Stimulated activated naive CD8-positive, alpha-beta T cell treated with anti-CD3 and anti-CD28 coated beads, Interleukin-15, Interleukin-2, amounts not matched to agents 100 U/mL and 50 U/mL, for 24 hours (primary cell): Measurements from ENCODE around the gene RNASE7.
A peak's percentile ranks its signal among the peaks of the same experiment; 100 is the strongest.

ENCODE experiments used
- ATAC-seq: fragments of 150-1000 bp; cut with Tn5 transposase; one replicate; pipeline ENCODE4 v1.10.0; 2021
- DNase-seq: peaks from one replicate; pipeline ENCODE4 v3.0.0; 2021

The RNASE7 gene

DNA sequence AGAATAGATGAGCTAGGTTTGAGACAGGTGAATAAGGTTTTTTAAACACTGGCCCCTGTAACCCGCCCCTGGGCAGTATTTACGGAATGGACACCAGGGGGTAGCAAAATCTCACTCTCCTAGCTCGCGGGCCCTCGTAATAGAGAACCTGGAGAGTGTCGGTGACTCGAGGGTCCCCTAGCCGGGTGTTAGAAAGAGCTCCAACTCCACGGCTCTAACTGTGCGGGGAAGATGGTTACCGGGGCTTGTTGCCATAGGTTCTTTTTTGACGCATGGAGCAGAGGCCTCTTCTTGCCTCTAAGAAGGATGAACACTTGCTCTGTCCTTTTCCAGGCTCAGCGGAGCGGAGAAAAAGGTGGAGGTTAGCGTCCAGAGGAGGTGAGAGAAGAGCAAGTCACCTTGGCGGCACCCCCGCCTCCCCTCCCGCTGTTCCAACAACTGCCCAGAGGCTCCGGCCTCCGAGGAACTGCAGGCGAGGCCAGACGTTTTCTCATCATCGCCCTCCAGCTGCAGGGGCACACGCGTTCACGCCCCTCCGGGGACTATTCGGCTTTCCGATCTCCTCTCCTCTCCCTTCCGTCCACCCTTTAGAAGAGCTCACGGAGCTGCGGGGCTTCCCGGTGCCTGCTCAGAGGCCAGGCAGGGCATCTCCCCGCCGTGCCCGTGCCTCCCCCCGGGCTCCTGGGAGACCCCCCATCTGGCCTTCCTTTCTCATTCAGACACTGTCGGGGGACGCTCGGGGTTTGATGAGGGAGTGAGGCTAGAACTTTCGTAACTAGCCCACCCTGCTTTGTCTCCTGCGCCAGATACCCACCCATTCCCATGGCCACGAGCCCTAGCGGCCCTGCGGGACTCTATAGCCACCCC, 26.6 kb downstream of the RNASE7 start:
- peak; percentile 57 for DNase-seq

DNA sequence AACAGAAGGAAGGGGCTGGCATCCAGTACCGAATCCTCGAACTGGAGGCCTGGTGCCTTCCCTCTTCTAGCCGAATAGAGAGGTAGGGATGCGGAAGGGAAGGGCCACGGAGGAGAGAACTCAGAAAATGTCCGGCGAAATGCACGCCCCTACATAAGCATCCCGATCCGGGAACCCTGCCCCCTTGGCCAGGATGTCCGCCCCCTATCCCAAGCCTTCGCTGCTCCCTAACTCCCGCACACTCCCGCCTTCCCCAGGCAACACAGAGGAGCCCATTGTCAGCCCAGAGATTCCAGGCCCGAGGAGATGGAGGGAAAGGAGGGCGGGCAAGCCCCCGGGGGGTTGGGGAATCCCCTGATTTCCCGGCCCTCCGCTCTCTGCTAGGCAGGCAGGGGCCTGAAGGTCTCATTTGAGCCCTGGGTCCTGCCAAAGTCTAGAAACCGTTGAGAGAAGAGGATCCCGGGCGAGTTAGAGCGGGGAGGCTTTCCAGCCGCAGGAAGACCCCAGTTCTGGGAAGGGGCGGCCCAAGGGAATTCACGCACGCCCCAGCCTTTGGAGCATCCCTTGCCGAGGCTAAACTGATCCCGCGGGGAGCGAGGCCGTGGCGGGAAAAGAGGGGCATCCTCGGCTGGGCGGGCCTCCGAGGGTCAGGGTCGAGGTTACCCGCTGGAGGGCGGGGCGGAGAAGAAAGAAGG, 27.4 kb downstream of the RNASE7 start:
- ATAC-seq (no peak), DNase-seq (no peak)

More for the DNA sequence above, 26.6 kb downstream of the RNASE7 start:
- ATAC-seq, result peak; percentile 53

GRCh38 chr14:21070083-21070609, 28.0 kb downstream of the RNASE7 start, which contains the start of gene ARHGEF40:
ARHGEF40 (plus strand) TSS chr14:21070304; CDS start chr14:21070397, 93 bp downstream.
- ATAC-seq (no peak), DNase-seq (no peak)

DNA sequence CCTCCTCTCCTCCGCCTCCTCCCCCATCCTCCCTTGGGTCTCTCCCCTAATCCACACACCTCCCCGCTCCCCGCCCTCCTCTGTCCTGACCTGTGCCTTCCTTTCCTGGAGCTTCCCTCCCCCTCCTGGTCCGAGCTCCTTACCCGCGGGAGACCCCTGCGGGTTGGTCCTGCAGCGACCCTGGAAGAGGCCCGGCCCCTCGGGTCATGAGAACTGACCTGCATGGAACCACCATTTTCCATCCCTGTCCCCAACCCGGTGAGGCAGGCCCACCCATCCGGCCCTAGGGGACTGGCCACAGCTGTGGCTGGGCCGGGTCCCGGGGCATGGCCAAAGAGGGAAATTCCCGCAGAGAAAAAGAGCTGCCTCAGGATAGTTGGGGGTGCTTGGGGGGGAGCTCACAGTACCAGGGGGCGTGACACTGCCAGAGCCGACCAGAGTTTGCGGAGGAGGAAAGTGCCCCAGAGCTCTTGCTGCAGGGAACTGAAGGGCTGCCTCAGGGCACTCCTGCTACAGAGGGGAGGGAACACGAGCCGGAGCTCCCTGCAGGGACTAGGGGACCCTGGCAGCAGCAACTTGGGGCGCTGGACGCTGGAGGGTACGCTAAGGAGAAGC, 28.6 kb downstream of the RNASE7 start:
- DNase-seq (no peak), ATAC-seq (peak; percentile 28)

- ATAC-seq (peak; percentile 75), DNase-seq (peak; percentile 78)
These were observed 29.3 kb downstream of the RNASE7 start for GRCh38 chr14:21071225-21072030.

GRCh38 chr14:21072031-21072473, 29.9 kb downstream of the RNASE7 start:
- no peak for ATAC-seq
- no peak for DNase-seq

DNA sequence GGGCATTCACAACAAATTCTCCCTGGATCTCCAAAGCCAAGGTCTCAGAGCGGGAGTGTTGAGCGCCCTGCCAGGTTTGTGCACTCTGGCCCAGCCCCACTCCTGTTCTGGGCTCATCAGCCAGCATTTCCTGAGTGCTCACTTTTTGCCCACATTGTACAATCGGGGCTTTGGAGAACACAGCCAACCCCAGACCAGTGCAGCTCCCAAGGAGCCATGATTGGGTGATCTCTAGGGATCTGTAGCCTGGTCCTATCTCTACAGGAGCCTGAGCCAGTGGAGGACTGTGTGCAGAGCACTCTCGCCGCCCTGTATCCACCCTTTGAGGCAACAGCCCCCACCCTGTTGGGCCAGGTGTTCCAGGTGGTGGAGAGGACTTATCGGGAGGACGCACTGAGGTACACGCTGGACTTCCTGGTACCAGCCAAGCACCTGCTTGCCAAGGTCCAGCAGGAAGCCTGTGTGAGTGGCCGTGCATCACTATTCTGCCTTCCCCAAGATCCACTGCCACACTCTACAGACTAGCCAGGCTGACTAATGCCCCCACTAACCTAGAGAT, 30.7 kb downstream of the RNASE7 start:
- DNase-seq, result no peak
- ATAC-seq, result no peak

DNA sequence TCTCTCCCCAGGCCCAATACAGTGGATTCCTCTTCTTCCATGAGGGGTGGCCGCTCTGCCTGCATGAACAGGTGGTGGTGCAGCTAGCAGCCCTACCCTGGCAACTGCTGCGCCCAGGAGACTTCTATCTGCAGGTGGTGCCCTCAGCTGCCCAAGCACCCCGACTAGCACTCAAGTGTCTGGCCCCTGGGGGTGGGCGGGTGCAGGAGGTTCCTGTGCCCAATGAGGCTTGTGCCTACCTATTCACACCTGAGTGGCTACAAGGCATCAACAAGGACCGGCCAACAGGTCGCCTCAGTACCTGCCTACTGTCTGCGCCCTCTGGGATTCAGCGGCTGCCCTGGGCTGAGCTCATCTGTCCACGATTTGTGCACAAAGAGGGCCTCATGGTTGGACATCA, 31.8 kb downstream of the RNASE7 start:
- DNase-seq (no peak), ATAC-seq (no peak)

- DNase-seq (no peak), ATAC-seq (no peak)
These were observed 32.5 kb downstream of the RNASE7 start for GRCh38 chr14:21074398-21075272.

DNA sequence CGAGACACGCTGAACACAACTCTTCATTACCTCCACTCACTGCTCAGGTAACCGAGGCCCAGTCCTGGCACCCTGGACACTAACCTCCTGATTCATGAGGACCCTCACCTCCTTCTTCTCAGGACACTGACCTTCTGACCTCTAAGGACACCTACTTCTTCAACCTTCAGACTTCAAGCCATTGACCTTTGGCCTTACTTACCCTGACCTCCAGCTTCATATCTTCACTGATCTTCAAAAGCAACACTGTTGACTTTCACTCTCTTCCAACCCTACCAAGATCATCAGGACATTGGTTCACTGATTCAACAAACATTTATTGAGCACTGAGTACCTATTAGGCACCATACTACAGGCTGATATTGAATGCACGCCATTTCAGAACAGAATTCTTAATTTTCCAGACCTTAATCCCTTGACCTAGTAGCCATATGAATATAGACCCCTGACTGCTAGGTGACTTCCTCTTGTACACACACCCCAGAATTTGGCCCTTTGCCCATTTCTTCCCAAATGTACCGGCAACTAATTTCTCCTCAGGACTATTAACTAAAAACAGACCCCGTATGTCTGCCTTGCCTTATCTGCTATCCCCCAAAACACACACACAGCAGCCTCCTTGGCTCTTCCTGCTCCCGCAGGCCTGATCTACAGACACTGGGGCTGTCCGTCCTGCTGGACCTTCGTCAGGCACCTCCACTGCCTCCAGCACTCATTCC, 33.7 kb downstream of the RNASE7 start:
- DNase-seq (no peak), ATAC-seq (no peak)

DNA sequence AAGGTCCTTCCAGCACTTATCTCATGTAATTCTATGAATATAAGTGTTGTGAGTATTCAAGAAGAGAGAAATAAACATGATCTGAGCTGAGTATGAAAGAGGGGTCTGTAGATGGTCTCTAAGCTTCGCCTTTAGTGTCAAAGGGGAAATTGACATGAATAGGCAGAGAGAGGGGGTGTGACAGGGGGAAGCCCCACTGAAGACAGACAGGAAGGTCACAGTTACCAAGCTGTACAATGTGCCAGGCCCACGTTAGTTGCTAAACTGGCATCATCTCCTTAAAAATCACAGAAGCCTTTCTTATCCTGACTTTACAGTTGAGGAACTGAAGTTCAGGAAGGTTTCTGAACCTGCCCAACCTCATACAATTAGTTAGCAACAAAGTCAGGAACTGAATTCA, 35.5 kb downstream of the RNASE7 start:
- DNase-seq, result no peak
- ATAC-seq, result no peak

GRCh38 chr14:21078287-21078686, 36.1 kb downstream of the RNASE7 start:
- DNase-seq (no peak), ATAC-seq (no peak)

DNA sequence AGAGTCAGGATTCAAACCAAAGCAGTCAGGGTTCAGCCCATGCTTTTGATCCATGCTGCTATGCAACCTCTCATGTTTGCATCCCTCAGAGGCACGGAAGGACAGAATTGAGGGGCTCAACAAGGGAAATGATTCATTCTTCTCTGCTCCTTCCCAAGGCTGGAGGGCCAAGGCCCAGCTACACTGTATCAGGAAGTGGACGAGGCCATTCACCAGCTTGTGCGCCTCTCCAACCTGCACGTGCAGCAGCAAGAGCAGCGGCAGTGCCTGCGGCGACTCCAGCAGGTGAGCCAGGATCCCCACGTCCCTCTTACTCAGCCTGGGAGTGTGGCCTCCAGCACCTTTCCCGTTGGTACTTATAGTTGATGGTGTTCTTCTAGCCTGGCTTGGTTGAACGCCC, 36.6 kb downstream of the RNASE7 start:
- ATAC-seq, result no peak
- DNase-seq, result no peak

- no peak for DNase-seq
- no peak for ATAC-seq
These were observed 39.5 kb downstream of the RNASE7 start for GRCh38 chr14:21081521-21082142.

- ATAC-seq (no peak), DNase-seq (no peak)
These were observed 41.6 kb downstream of the RNASE7 start for GRCh38 chr14:21083565-21084325.

GRCh38 chr14:21084396-21084795, 42.2 kb downstream of the RNASE7 start:
- ATAC-seq (no peak), DNase-seq (no peak)

DNA sequence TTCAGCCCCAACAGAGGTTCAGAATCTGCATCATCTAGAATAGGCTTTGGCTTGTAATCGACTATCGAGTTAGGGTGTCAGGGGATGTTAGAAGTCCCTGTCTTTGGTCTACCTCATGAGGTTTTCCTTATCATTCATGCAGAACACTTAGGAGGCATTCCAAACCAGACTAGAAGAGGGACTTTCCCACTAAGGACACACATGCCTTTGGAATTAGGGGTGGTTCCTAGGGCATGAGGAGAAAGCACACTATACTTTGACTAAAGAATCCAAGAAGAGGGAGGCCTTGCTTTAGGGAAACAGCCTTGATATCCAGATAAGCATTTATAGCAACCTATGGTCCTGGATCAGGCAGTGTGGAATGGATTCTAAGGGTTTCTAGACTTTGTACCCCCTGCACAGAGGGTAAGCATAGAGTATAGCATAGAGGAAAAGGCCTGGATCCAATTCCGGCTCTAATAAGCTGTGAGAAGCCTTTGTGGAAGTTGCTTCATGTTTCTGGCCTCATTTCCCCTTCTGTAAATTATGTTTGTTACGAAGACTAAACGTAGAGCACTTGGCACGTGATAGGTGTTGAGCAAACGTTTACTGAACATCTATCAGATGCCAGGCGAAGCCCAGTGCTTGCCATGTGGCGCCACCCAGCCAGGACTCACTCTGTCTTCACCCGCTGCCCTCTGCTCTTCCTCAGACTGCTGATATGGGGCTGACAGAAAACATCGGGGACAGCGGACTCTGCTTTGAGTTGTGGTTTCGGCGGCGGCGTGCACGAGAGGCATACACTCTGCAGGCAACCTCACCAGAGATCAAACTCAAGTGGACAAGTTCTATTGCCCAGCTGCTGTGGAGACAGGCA, 43.1 kb downstream of the RNASE7 start:
- ATAC-seq, result no peak

GRCh38 chr14:21086908-21087293, 44.7 kb downstream of the RNASE7 start:
- no peak for DNase-seq
- no peak for ATAC-seq

More for the DNA sequence above, 43.1 kb downstream of the RNASE7 start:
- DNase-seq, result no peak
